ENCODE results near the gene NEUROD2.

NEUROD2 gene

GRCh38 chr17:39626171-39627046, 18.7 kb upstream of the NEUROD2 start, which contains the start of gene PPP1R1B:
PPP1R1B (plus strand) TSS chr17:39626952; CDS start chr17:39627393, 441 bp downstream.
- H3K4me1 ChIP-seq (ENCODE audit: low read length) = peaks cover 16% of the 10 kb centered on the region
- H3K36me3 ChIP-seq (replicated peaks; ENCODE audit: insufficient read depth, low read length) = no peaks in the 10 kb centered on the region
- H3K9me2 ChIP-seq (replicated peaks; ENCODE audit: insufficient read depth, low read length) = no peaks in the 10 kb centered on the region
- no peaks in the 10 kb centered on the region for H3K79me2 ChIP-seq (ENCODE audit: low read length)
- H3F3A ChIP-seq (ENCODE audit: insufficient read depth, low read length) = peaks cover 10% of the 10 kb centered on the region; the same call in 1 of the 2 replicates
- no peaks in the 10 kb centered on the region for H3K9me3 ChIP-seq (replicated peaks; ENCODE audit: insufficient read depth, low read length)
- no peak within 1 kb of the TSS for H3K4me2 ChIP-seq (ENCODE audit: low read depth, low read length)
- H3K27ac ChIP-seq (ENCODE audit: low read length) = no peak within 1 kb of the TSS
- H4K20me1 ChIP-seq (ENCODE audit: insufficient read depth, low read length) = no peaks in the 10 kb centered on the region
- H3K4me3 ChIP-seq (ENCODE audit: low read length) = no peak within 1 kb of the TSS
- no peak within 1 kb of the TSS for H2AFZ ChIP-seq (ENCODE audit: low read length)
- no peak for DNase-seq
- no peak for TF ChIP-seq CTCF (IDR thresholded peaks at IDR 0.05; ENCODE audit: low read length)
- no peak for TF ChIP-seq EZH2phosphoT487 (IDR thresholded peaks at IDR 0.05; ENCODE audit: low read length)
- no peak for TF ChIP-seq EZH2 (optimal IDR thresholded peaks at IDR 0.05; ENCODE audit: low read depth, low read length)
- H3K27me3 ChIP-seq (replicated peaks; ENCODE audit: insufficient read depth, low read length) = peaks cover 41% of the 10 kb centered on the region
- H3K9ac ChIP-seq (ENCODE audit: low read length) = no peak within 1 kb of the TSS

GRCh38 chr17:39625198-39625785, 17.6 kb upstream of the NEUROD2 start:
- Histone ChIP-seq H3K9ac (ENCODE audit: low read length) (no peak overlapping the region), H3K4me1 (ENCODE audit: low read length) (peaks cover 16% of the 10 kb centered on the region), H3K9me3 (replicated peaks; ENCODE audit: insufficient read depth, low read length) (no peaks in the 10 kb centered on the region), H3K4me3 (ENCODE audit: low read length) (no peak overlapping the region), H3F3A (ENCODE audit: insufficient read depth, low read length) (peaks cover 10% of the 10 kb centered on the region; the same call in 1 of the 2 replicates), H4K20me1 (ENCODE audit: insufficient read depth, low read length) (no peaks in the 10 kb centered on the region), H3K79me2 (ENCODE audit: low read length) (no peaks in the 10 kb centered on the region), H3K27ac (ENCODE audit: low read length) (no peak overlapping the region), H3K36me3 (replicated peaks; ENCODE audit: insufficient read depth, low read length) (no peaks in the 10 kb centered on the region), H3K27me3 (replicated peaks; ENCODE audit: insufficient read depth, low read length) (peaks cover 41% of the 10 kb centered on the region), H3K4me2 (ENCODE audit: low read depth, low read length) (no peak overlapping the region), H2AFZ (ENCODE audit: low read length) (no peak overlapping the region), H3K9me2 (replicated peaks; ENCODE audit: insufficient read depth, low read length) (no peaks in the 10 kb centered on the region)
- DNase-seq = no peak
- TF ChIP-seq EZH2 (optimal IDR thresholded peaks at IDR 0.05; ENCODE audit: low read depth, low read length) (no peak), CTCF (IDR thresholded peaks at IDR 0.05; ENCODE audit: low read length) (no peak), EZH2phosphoT487 (IDR thresholded peaks at IDR 0.05; ENCODE audit: low read length) (no peak)

GRCh38 chr17:39624313-39624712, 16.6 kb upstream of the NEUROD2 start:
- H3K27me3 ChIP-seq (replicated peaks; ENCODE audit: insufficient read depth, low read length) = peaks cover 39% of the 10 kb centered on the region
- TF ChIP-seq CTCF (IDR thresholded peaks at IDR 0.05; ENCODE audit: low read length) (no peak), EZH2phosphoT487 (IDR thresholded peaks at IDR 0.05; ENCODE audit: low read length) (no peak), EZH2 (optimal IDR thresholded peaks at IDR 0.05; ENCODE audit: low read depth, low read length) (no peak)

More at GRCh38 chr17:39624313-39624712, 16.6 kb upstream of the NEUROD2 start:
- Histone ChIP-seq H2AFZ (ENCODE audit: low read length) (no peak overlapping the region), H3K4me3 (ENCODE audit: low read length) (no peak overlapping the region), H3K36me3 (replicated peaks; ENCODE audit: insufficient read depth, low read length) (no peaks in the 10 kb centered on the region), H3K79me2 (ENCODE audit: low read length) (no peaks in the 10 kb centered on the region), H3K9me3 (replicated peaks; ENCODE audit: insufficient read depth, low read length) (no peaks in the 10 kb centered on the region), H3F3A (ENCODE audit: insufficient read depth, low read length) (peaks cover 10% of the 10 kb centered on the region; the same call in 1 of the 2 replicates), H3K4me1 (ENCODE audit: low read length) (peaks cover 16% of the 10 kb centered on the region), H4K20me1 (ENCODE audit: insufficient read depth, low read length) (no peaks in the 10 kb centered on the region), H3K9ac (ENCODE audit: low read length) (no peak overlapping the region), H3K27ac (ENCODE audit: low read length) (no peak overlapping the region), H3K9me2 (replicated peaks; ENCODE audit: insufficient read depth, low read length) (no peaks in the 10 kb centered on the region), H3K4me2 (ENCODE audit: low read depth, low read length) (no peak overlapping the region)
- no peak for DNase-seq

All from MM.1S (cell line).